Caco-2 (cell line): Measurements from ENCODE around the gene FLT3. TPM values are rescaled to one million over a fixed set of nuclear protein-coding genes. Genes with fewer than 3 reads are reported as not detected.
A peak's percentile ranks its signal among the peaks of the same experiment; 100 is the strongest.

Experiments used
- BruUV-seq: library from RNA; stranded (reverse); fragments of 400-500 nt; replicated peaks from 2 replicates; lab custom pipeline; 2021; lab: Mats Ljungman, UMichigan
- CTCF ChIA-PET: fragments of 300-600 bp; sonication (Branson Sonifier 250); formaldehyde crosslinking; loops from one replicate; lab custom pipeline; 2022; ENCODE audit warnings: antibody characterized with exemption; lab: Charles Lee
- POLR2A ChIA-PET: fragments of 300-600 bp; sonication (Branson Sonifier 250); formaldehyde crosslinking; loops from one replicate; lab custom pipeline; 2022; ENCODE audit warnings: antibody characterized with exemption; lab: Charles Lee
- DNase-seq, 2 experiments: peaks; one replicate each; pipeline versions ENCODE4 v3.0.0 to v3.0.0-alpha.2; 2020 to 2022
- H3K27me3 ChIP-seq: replicated peaks from 2 replicates; pipeline ENCODE4 v1.6.0; 2011; ENCODE audit warnings: low read length; ENCODE audit not compliant: control insufficient read depth, insufficient read depth
- H3K36me3 ChIP-seq: 2 replicates; pipeline ENCODE4 v1.5.1; 2011; ENCODE audit warnings: low read length; ENCODE audit not compliant: control insufficient read depth, insufficient read depth
- H3K4me1 ChIP-seq: fragments of 250-450 bp; sonication (Bioruptor Pico); 2 replicates; pipeline ENCODE4 v1.5.1; 2020; ENCODE audit warnings: mild to moderate bottlenecking
- H3K4me3 ChIP-seq: 2 replicates; pipeline ENCODE4 v1.5.1; 2011; ENCODE audit warnings: low read depth, mild to moderate bottlenecking, control low read depth, low read length
- H3K9me3 ChIP-seq: fragments of 250-450 bp; sonication (Bioruptor Pico); 2 replicates; pipeline ENCODE4 v1.5.1; 2020; ENCODE audit warnings: mild to moderate bottlenecking, moderate library complexity
- H3K27ac Mint-ChIP-seq: one replicate; pipeline ENCODE4 v1.8.0; 2022; ENCODE audit warnings: mixed read lengths; ENCODE audit not compliant: unreplicated experiment
- H3K27me3 Mint-ChIP-seq: one replicate; pipeline ENCODE4 v1.8.0; 2022; ENCODE audit warnings: mixed read lengths; ENCODE audit not compliant: insufficient read depth, unreplicated experiment
- H3K36me3 Mint-ChIP-seq: one replicate; pipeline ENCODE4 v1.8.0; 2022; ENCODE audit warnings: mild to moderate bottlenecking, mixed read lengths; ENCODE audit not compliant: insufficient read depth, unreplicated experiment
- H3K4me1 Mint-ChIP-seq: one replicate; pipeline ENCODE4 v1.8.0; 2022; ENCODE audit warnings: low read depth, mixed read lengths; ENCODE audit not compliant: unreplicated experiment
- H3K4me3 Mint-ChIP-seq: one replicate; pipeline ENCODE4 v1.8.0; 2022; ENCODE audit warnings: mild to moderate bottlenecking, moderate library complexity, mixed read lengths; ENCODE audit not compliant: unreplicated experiment
- H3K9me3 Mint-ChIP-seq: one replicate; pipeline ENCODE4 v1.8.0; 2022; ENCODE audit warnings: mixed read lengths; ENCODE audit not compliant: unreplicated experiment
- intact Hi-C: fragments of 100-400 bp; cut with micrococcal nuclease; formaldehyde crosslinking; loops from one replicate; pipeline ENCODE4 v1.10.0; 2022; ENCODE audit not compliant: unreplicated experiment
- total RNA-seq: library from RNA; stranded (reverse); gene quantifications from 2 replicates; pipeline ENCODE4 v1.2.3, GENCODE V29; 2022
- TF ChIP-seq, protein P1 (sequence below), 2 experiments: fragments of 200-600 bp in 1 of 2; IDR thresholded peaks; 1 replicate in 1 of 2; 2 replicates in 1 of 2; pipeline versions ENCODE4 v1.5.1 to v1.8.0; 2011 to 2022; ENCODE audit warnings: antibody characterized with exemption in 1 of 2, control low read depth in 1 of 2, inconsistent platforms in 1 of 2, low read depth in 1 of 2, low read length in 1 of 2, mild to moderate bottlenecking in 1 of 2, moderate library complexity in 1 of 2; ENCODE audit not compliant: insufficient read depth in 1 of 2, severe bottlenecking in 1 of 2, unreplicated experiment in 1 of 2

The FLT3 gene
- total RNA-seq, 1 experiment from 2014 or later, result 0.09 TPM

- no peak overlapping the region for H3K4me3 ChIP-seq
- intact Hi-C loops, result no loop called here
These were observed 129.8 kb downstream of the FLT3 start for GRCh38 chr13:27970382-27971235.

GRCh38 chr13:27969866-27970229, 130.5 kb downstream of the FLT3 start:
- H3K27me3 ChIP-seq, result no peaks in the 10 kb centered on the region
- H3K4me3 Mint-ChIP-seq, result peak overlapping the region; percentile 99

More at GRCh38 chr13:27970382-27971235, 129.8 kb downstream of the FLT3 start:
- TF ChIP-seq, protein P1, sequence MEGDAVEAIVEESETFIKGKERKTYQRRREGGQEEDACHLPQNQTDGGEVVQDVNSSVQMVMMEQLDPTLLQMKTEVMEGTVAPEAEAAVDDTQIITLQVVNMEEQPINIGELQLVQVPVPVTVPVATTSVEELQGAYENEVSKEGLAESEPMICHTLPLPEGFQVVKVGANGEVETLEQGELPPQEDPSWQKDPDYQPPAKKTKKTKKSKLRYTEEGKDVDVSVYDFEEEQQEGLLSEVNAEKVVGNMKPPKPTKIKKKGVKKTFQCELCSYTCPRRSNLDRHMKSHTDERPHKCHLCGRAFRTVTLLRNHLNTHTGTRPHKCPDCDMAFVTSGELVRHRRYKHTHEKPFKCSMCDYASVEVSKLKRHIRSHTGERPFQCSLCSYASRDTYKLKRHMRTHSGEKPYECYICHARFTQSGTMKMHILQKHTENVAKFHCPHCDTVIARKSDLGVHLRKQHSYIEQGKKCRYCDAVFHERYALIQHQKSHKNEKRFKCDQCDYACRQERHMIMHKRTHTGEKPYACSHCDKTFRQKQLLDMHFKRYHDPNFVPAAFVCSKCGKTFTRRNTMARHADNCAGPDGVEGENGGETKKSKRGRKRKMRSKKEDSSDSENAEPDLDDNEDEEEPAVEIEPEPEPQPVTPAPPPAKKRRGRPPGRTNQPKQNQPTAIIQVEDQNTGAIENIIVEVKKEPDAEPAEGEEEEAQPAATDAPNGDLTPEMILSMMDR (IDR thresholded peaks at IDR 0.05; ENCODE audit: insufficient read depth in 1 of 2, low read depth in 1 of 2, low read length in 1 of 2, severe bottlenecking in 1 of 2, unreplicated experiment in 1 of 2), result no peak
- H3K4me1 ChIP-seq, result peaks cover 30% of the 10 kb centered on the region
- no peaks in the 10 kb centered on the region for H3K27me3 ChIP-seq
- Mint-ChIP-seq H3K36me3 (peaks cover 41% of the 10 kb centered on the region), H3K4me3 (no peak overlapping the region), H3K4me1 (peaks cover 10% of the 10 kb centered on the region), H3K27ac (peak overlapping the region; percentile 53), H3K27me3 (no peaks in the 10 kb centered on the region), H3K9me3 (no peaks in the 10 kb centered on the region)
- BruUV-seq, result no TSS peak
- no peak for DNase-seq
- H3K9me3 ChIP-seq, result no peaks in the 10 kb centered on the region
- POLR2A ChIA-PET, result interaction anchor here (2.0 kb wide), 1 partner anchor 10 kb away, joined by 16 read pairs; no protein-coding TSS in a partner anchor
- peaks cover 3% of the 10 kb centered on the region; the same call in 1 of the 2 replicates for H3K36me3 ChIP-seq
- CTCF ChIA-PET, result interaction anchor here (1.6 to 2.6 kb wide), 4 partner anchors 7 to 144 kb away, joined by 6 to 10 read pairs (median 6); no protein-coding TSS in a partner anchor

More at GRCh38 chr13:27969866-27970229, 130.5 kb downstream of the FLT3 start:
- ChIA-PET POLR2A (interaction anchor here (1.3 to 2.0 kb wide), 4 partner anchors 8 to 13 kb away, joined by 5 to 16 read pairs (median 12); no protein-coding TSS in a partner anchor), CTCF (interaction anchor here (0.7 to 4.6 kb wide), 7 partner anchors 8 to 566 kb away, joined by 3 to 41 read pairs (median 6); no protein-coding TSS in a partner anchor)
- H3K9me3 ChIP-seq, result no peaks in the 10 kb centered on the region
- no peaks in the 10 kb centered on the region for H3K9me3 Mint-ChIP-seq
- DNase-seq, result no peak
- H3K36me3 Mint-ChIP-seq, result peaks cover 45% of the 10 kb centered on the region
- no TSS peak for BruUV-seq
- H3K27ac Mint-ChIP-seq, result peak overlapping the region; percentile 65
- TF ChIP-seq, protein P1 (IDR thresholded peaks at IDR 0.05; ENCODE audit: insufficient read depth in 1 of 2, low read depth in 1 of 2, low read length in 1 of 2, severe bottlenecking in 1 of 2, unreplicated experiment in 1 of 2), result no peak
- peaks cover 10% of the 10 kb centered on the region for H3K4me1 Mint-ChIP-seq
- H3K36me3 ChIP-seq, result peaks cover 3% of the 10 kb centered on the region; the same call in 1 of the 2 replicates
- no peaks in the 10 kb centered on the region for H3K27me3 Mint-ChIP-seq
- H3K4me3 ChIP-seq, result peak overlapping the region; percentile 96; the same call in 1 of the 2 replicates
- peaks cover 36% of the 10 kb centered on the region for H3K4me1 ChIP-seq
- intact Hi-C loops, result loop anchor here (1.0 to 5.0 kb wide), 5 partner anchors 8 to 1013 kb away; partner anchors contain the start of genes LNX2, MTIF3 and POLR1D
